ENCODE data around the gene TNC. TPM values are rescaled to one million over a fixed set of nuclear protein-coding genes. Genes with fewer than 3 reads are reported as not detected.

The TNC gene
- total and polyA plus RNA-seq, 9 donors: 1.2 to 108 (median 1.9) TPM

DNA sequence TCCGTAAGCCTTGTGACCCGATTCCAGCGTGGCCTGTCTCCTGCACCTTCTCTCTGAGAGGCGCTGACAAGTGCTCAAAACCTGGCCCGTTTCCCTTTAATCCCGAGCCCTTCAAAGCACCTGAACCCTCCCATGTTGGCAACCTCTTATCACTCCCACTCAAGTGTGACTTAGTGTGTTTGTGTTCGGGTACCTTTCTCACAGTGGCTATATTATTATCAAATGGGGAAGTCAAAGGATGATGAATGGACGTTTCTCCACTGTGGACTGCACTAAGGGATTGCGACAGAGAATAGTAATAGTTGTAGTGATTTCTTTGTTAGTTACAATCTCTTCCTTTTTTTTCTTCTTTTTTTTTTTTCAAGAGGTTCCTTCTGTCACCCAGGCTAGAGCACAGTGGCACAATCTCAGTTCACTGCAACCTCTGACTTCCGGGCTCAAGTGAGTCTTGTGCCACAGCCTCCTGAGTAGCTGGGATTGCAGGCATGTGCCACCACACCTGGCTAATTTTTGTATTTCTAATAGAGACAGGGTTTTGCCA lies 122.2 kb downstream of the TNC start:
- Histone ChIP-seq H3K4me1 (ENCODE audit: insufficient read depth) (no peaks in the 10 kb centered on the region), H3K4me3 (no peak overlapping the region), H3K27ac (no peak overlapping the region), H3K36me3 (no peaks in the 10 kb centered on the region), H3K27me3 (no peaks in the 10 kb centered on the region), H3K9me3 (no peaks in the 10 kb centered on the region)
- TF ChIP-seq EP300 (IDR thresholded peaks at IDR 0.05) (no peak), POLR2A (IDR thresholded peaks at IDR 0.05) (no peak)
- TF ChIP-seq, protein P1, sequence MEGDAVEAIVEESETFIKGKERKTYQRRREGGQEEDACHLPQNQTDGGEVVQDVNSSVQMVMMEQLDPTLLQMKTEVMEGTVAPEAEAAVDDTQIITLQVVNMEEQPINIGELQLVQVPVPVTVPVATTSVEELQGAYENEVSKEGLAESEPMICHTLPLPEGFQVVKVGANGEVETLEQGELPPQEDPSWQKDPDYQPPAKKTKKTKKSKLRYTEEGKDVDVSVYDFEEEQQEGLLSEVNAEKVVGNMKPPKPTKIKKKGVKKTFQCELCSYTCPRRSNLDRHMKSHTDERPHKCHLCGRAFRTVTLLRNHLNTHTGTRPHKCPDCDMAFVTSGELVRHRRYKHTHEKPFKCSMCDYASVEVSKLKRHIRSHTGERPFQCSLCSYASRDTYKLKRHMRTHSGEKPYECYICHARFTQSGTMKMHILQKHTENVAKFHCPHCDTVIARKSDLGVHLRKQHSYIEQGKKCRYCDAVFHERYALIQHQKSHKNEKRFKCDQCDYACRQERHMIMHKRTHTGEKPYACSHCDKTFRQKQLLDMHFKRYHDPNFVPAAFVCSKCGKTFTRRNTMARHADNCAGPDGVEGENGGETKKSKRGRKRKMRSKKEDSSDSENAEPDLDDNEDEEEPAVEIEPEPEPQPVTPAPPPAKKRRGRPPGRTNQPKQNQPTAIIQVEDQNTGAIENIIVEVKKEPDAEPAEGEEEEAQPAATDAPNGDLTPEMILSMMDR (IDR thresholded peaks at IDR 0.05): no peak
- no peak for DNase-seq
- 60 to 66% (median 62%) methylated on average over 10 of the region's 10 CpGs for WGBS, 3 donors
- intact Hi-C loops (cut with DNase I): loop anchor here in 1 of 4 donors (5.0 kb wide), 1 partner anchor 727 kb away; no protein-coding TSS in a partner anchor

DNA sequence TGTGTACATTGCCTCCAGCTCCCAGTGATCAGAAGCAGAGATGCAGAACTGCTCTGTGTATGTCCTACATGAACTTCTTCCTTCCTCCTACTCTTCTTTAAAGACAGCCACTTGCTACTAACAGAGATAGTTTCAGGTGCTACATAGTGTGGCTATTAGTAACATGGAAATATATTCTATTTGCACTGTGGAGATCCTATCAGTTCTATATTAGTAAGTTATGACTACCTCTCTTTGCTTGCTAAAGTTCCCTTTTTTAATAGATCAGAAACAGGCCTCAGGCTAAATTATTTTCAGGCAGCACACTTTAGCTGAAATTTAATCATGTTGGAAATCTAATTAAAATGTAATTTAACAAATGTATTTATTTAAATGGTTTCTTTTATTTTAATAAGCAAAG lies 123.2 kb downstream of the TNC start:
- TF ChIP-seq, protein P1 (IDR thresholded peaks at IDR 0.05): no peak
- TF ChIP-seq EP300 (IDR thresholded peaks at IDR 0.05): no peak
- no peak for TF ChIP-seq POLR2A (IDR thresholded peaks at IDR 0.05)
- intact Hi-C loops (cut with DNase I): loop anchor here in 1 of 4 donors (5.0 kb wide), 1 partner anchor 728 kb away; no protein-coding TSS in a partner anchor

DNA sequence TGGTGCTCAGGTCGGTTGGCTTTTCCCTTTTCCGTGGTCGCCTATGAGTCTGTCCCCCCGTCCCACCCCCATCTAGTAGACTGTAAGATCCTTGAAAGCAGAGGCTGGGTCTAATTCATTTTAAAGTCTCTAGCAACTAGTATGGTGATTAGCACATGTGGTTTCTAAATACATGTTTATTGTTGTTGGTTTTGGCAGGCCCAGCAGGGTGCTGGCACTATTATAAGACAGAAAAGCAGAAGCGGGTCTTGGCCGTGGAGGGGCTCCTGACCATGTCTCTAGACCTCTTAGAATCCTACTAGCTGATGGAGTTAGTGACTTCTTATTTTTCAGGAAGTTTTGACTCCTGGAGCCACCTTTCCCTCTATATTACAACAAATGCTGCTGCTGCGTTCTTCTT lies 126.1 kb downstream of the TNC start:
- WGBS, 3 donors: 71 to 79% (median 74%) methylated on average over 7 of the region's 7 CpGs
- Histone ChIP-seq H3K36me3 (no peaks in the 10 kb centered on the region), H3K27ac (no peak overlapping the region), H3K4me1 (ENCODE audit: insufficient read depth) (no peaks in the 10 kb centered on the region), H3K9me3 (no peaks in the 10 kb centered on the region), H3K27me3 (no peaks in the 10 kb centered on the region), H3K4me3 (no peak overlapping the region)
- TF ChIP-seq POLR2A (IDR thresholded peaks at IDR 0.05): no peak
- TF ChIP-seq, protein P1 (IDR thresholded peaks at IDR 0.05): no peak
- TF ChIP-seq EP300 (IDR thresholded peaks at IDR 0.05): no peak
- no peak for DNase-seq
- intact Hi-C loops (cut with DNase I): no loop called here

More for the DNA sequence above, 123.2 kb downstream of the TNC start:
- no peaks in the 10 kb centered on the region for H3K27me3 ChIP-seq
- no peak for DNase-seq
- no peak overlapping the region for H3K4me3 ChIP-seq
- H3K4me1 ChIP-seq (ENCODE audit: insufficient read depth): no peaks in the 10 kb centered on the region
- no peak overlapping the region for H3K27ac ChIP-seq
- H3K9me3 ChIP-seq: no peaks in the 10 kb centered on the region
- H3K36me3 ChIP-seq: no peaks in the 10 kb centered on the region

DNA sequence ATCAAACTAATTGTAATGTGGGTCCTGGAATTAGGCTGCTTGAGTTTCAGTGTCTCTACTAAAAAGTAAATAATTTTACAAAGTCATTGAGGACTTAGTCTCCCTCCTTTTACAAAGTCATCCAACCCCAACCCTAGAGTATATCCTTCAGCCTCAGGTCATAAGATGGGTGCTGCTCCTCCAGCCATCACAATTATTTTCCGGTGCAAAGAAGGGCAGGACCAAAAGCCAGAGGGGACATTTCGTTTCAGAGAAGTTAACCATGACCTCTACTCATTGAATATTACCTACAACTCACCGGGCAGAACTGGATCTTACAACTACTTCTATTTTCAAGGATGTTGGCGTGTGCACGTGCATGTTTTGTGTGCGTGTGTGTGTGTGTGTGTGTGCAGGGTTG lies 127.1 kb downstream of the TNC start:
- Histone ChIP-seq H3K36me3 (no peaks in the 10 kb centered on the region), H3K4me1 (ENCODE audit: insufficient read depth) (no peaks in the 10 kb centered on the region), H3K9me3 (no peaks in the 10 kb centered on the region), H3K4me3 (no peak overlapping the region), H3K27ac (no peak overlapping the region), H3K27me3 (no peaks in the 10 kb centered on the region)
- WGBS, 3 donors: 67 to 77% (median 74%) methylated on average over 6 of the region's 6 CpGs
- TF ChIP-seq, protein P1 (IDR thresholded peaks at IDR 0.05): no peak
- TF ChIP-seq EP300 (IDR thresholded peaks at IDR 0.05): no peak
- TF ChIP-seq POLR2A (IDR thresholded peaks at IDR 0.05): no peak
- intact Hi-C loops (cut with DNase I): no loop called here
- no peak for DNase-seq
